ENCODE results near the gene CTAGE1. TPM values are rescaled to one million over a fixed set of nuclear protein-coding genes. Genes with fewer than 3 reads are reported as not detected.

CTAGE1 gene
- polyA plus RNA-seq, 2 of the 4 experiments (the other 2 are of a cell fraction): 0.01 TPM; not detected in 1

DNA sequence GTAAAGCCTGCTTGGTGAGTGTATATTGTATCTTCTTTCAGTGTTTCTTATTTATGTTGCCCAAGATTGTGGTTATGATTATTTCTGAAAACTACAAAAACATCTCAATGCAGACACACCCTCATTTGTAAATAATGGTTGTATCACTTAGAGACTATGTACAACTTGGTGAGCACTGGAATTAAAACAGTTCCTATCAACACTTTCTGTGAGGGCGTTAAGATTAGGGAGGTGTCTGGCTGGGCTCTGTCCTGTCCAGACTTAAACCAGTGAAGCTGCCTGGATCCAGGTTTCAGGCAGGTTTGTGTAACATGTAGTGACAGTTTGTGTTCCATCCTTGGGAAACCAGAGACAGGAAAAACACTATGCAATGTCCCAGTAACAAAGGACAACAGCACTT lies 49.7 kb downstream of the CTAGE1 start (continued):
- TF ChIP-seq ELK1 (IDR thresholded peaks at IDR 0.05; ENCODE audit: low read depth, low read length) (no peak), ZNF302 (CRISPR knock-in tag; IDR thresholded peaks at IDR 0.05) (no peak)
- TF ChIP-seq, protein P1, sequence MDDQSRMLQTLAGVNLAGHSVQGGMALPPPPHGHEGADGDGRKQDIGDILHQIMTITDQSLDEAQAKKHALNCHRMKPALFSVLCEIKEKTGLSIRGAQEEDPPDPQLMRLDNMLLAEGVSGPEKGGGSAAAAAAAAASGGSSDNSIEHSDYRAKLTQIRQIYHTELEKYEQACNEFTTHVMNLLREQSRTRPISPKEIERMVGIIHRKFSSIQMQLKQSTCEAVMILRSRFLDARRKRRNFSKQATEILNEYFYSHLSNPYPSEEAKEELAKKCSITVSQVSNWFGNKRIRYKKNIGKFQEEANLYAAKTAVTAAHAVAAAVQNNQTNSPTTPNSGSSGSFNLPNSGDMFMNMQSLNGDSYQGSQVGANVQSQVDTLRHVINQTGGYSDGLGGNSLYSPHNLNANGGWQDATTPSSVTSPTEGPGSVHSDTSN (IDR thresholded peaks at IDR 0.05): no peak

DNA sequence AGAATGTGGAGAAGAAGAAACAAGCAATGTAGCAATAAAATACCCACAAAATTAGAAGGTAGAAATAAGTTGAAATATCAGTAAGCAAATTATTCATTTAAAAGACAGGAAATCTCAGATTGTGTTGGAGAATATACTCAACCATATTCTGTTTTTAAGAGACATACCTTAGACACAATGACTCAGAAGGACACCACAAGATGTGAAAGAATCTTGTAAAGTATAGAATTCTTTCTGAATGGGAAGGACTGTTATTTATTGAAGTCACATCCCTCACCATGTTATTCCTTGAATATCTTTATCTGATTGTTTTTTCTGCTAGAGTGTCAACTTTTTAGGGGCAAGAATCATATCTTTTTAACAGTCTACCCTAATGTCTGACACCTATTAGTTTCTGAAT lies 50.4 kb downstream of the CTAGE1 start:
- FAIRE-seq: no peak

More for the DNA sequence above, 50.4 kb downstream of the CTAGE1 start:
- ChIA-PET POLR2A (no interaction called here), CTCF (no interaction called here)
- no peak overlapping the region for H3K4me2 ChIP-seq
- H3K4me3 ChIP-seq: no peak overlapping the region
- TF ChIP-seq, protein P1 (IDR thresholded peaks at IDR 0.05): no peak
- TF ChIP-seq MYC (IDR thresholded peaks at IDR 0.05; ENCODE audit: borderline replicate concordance, low read length) (no peak), FOSB (CRISPR knock-in tag; IDR thresholded peaks at IDR 0.05) (no peak), MAZ (IDR thresholded peaks at IDR 0.05; ENCODE audit: borderline replicate concordance, low read depth, low read length) (no peak), HMGXB4 (CRISPR knock-in tag; IDR thresholded peaks at IDR 0.05; ENCODE audit: borderline replicate concordance) (no peak), TFCP2L1 (CRISPR knock-in tag; IDR thresholded peaks at IDR 0.05) (no peak), ELK1 (IDR thresholded peaks at IDR 0.05; ENCODE audit: low read depth, low read length) (no peak), POLR2A (IDR thresholded peaks at IDR 0.05; ENCODE audit: low read length) (no peak), ZFP36 (IDR thresholded peaks at IDR 0.05; ENCODE audit: borderline replicate concordance, partially characterized antibody) (no peak), ZNF302 (CRISPR knock-in tag; IDR thresholded peaks at IDR 0.05) (no peak), E2F6 (IDR thresholded peaks at IDR 0.05; ENCODE audit: borderline replicate concordance, low read depth) (no peak), BHLHE40 (IDR thresholded peaks at IDR 0.05; ENCODE audit: low read depth, low read length) (no peak), PHF8 (IDR thresholded peaks at IDR 0.05; ENCODE audit: borderline replicate concordance, low read depth) (no peak), SREBF2 (IDR thresholded peaks at IDR 0.05) (no peak), ZSCAN20 (CRISPR knock-in tag; IDR thresholded peaks at IDR 0.05) (no peak), USF2 (IDR thresholded peaks at IDR 0.05) (no peak)
- TF ChIP-seq, protein P2, sequence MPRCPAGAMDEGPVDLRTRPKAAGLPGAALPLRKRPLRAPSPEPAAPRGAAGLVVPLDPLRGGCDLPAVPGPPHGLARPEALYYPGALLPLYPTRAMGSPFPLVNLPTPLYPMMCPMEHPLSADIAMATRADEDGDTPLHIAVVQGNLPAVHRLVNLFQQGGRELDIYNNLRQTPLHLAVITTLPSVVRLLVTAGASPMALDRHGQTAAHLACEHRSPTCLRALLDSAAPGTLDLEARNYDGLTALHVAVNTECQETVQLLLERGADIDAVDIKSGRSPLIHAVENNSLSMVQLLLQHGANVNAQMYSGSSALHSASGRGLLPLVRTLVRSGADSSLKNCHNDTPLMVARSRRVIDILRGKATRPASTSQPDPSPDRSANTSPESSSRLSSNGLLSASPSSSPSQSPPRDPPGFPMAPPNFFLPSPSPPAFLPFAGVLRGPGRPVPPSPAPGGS (IDR thresholded peaks at IDR 0.05): no peak
- ATAC-seq (no peak), DNase-seq (ENCODE audit: low read depth in 1 of 2, low spot score in 1 of 2) (no peak)
- H3K4me1 ChIP-seq: no peaks in the 10 kb centered on the region
- no peak overlapping the region for H3K27ac ChIP-seq
- H3K9me3 ChIP-seq: no peaks in the 10 kb centered on the region
